GM15510 (cell line): ENCODE measurements around the gene PCTP.

Experiments used
- POLR2A ChIP-seq: IDR thresholded peaks from 3 replicates; pipeline ENCODE4 v1.6.1; 2011; ENCODE audit warnings: borderline replicate concordance; ENCODE audit not compliant: insufficient read length; ENCODE audit errors: extremely low read depth

PCTP gene

DNA sequence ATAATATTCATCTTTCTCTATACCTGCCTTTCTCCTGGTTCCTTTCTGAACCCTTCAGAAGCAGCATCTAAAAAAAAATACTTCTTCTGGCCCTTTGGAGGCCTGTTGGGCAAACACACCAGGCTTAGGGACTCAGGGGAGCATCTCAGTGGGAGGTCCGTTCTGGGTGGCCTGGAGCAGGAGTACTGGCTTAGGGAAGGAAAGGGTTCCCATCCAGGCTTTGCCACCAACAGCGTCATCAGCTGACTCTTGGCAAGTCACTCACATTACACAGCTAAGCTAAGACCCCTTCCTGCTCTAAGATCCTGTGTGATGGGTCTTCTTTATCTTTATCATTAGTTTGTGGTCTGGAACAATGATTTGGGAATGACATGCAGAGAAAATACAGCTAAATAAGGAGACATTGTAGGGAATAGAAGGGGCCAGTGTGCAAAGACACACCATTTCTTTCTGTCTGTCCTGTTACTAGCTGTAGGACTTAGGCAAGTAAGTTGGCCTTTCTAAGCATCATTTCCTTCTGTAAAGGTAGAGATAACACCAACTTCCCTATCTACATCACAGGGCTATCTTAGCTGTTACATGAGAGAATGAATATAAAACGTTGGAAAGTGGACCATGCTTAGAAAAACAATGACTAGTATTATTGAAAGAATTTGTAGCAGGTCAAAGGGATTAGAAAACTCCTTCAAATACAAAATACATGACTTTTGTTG, 9.9 kb downstream of the PCTP start:
- TF ChIP-seq POLR2A, result no peak

GRCh38 chr17:55762086-55762858, 11.4 kb downstream of the PCTP start:
- TF ChIP-seq POLR2A, result no peak

DNA sequence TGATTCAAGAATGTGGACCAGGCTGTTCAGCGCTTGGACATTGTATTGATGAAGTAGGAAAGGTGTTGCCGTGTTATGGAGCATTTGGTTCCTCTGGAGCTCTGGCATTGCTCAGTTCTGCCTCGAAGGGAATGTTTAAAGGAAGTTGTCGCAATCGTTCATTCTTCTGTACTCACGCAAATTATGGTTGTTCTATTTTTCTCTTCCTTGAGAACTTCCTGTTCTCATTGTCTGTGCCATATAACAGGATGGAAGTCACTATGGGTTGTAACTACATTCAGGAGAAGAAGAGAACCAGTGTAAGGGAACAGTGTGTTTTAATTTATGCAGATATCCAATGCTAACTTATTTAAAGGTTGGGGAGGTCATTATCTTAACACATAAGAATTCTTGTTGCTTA, 13.0 kb downstream of the PCTP start:
- TF ChIP-seq POLR2A, result no peak

GRCh38 chr17:55764610-55765009, 13.8 kb downstream of the PCTP start:
- no peak for TF ChIP-seq POLR2A

DNA sequence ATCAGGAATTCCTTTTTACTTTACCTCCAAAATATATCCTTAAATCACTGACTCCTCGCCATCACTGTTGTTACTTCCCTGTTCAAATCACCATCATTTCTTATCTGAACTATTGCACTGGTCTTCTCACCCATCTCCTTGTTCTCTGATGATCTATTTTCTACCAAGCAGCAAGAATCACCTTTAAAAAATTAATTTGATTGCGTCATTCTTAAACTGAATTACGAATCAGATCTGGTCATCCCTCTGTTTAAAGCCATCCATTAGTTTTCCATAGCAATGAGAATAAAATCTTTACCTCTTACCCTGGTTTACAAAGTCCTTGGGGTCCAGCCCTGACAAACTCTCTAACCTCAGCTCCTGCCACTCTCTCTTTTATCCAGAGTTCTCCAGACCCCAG, 14.6 kb downstream of the PCTP start:
- no peak for TF ChIP-seq POLR2A

GRCh38 chr17:55768936-55769624, 18.2 kb downstream of the PCTP start:
- TF ChIP-seq POLR2A, result no peak

DNA sequence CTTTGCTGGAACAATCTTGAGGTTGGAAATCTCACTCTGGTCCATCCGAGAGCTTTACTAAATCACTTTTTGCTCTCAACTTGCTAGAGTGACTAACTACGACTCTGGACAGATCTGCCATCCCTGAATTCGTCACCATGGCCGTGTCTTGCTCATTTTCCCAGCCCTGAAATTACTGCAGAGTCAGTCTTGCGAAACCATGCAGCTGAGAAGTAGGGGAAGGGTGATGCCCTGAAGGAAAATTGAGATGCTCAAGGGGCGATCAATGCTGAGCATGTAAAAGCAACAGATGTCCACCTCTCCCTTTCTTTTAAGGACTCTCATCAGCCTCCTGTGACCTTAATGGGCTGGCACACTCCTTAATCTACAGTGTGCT, 18.8 kb downstream of the PCTP start:
- no peak for TF ChIP-seq POLR2A

GRCh38 chr17:55770196-55770870, 19.5 kb downstream of the PCTP start:
- no peak for TF ChIP-seq POLR2A

- TF ChIP-seq POLR2A, result no peak
Observed at GRCh38 chr17:55772086-55772485, 21.2 kb downstream of the PCTP start.

- TF ChIP-seq POLR2A, result no peak
Observed at GRCh38 chr17:55773671-55774070, 22.8 kb downstream of the PCTP start.

GRCh38 chr17:55774846-55775271, 24.0 kb downstream of the PCTP start:
- TF ChIP-seq POLR2A, result no peak

DNA sequence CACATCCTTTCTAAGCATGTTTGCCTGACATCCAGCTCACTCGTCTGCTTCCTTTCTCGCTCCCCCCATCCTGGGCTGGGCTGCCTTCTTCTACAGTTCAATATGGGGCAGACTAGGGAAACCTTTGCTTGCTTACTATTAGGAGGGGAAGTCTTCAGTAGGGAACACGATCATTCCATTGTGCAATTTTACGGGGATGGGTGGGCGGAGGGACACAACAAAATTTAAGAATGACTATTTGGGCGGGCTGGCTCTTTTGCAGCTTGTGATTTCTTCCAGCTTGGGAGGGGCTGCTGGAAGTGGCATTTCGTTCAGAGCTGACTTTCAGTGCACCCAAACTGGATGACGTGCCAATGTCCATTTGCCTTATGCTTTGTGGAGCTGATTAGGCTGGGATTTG, 25.4 kb downstream of the PCTP start:
- no peak for TF ChIP-seq POLR2A

DNA sequence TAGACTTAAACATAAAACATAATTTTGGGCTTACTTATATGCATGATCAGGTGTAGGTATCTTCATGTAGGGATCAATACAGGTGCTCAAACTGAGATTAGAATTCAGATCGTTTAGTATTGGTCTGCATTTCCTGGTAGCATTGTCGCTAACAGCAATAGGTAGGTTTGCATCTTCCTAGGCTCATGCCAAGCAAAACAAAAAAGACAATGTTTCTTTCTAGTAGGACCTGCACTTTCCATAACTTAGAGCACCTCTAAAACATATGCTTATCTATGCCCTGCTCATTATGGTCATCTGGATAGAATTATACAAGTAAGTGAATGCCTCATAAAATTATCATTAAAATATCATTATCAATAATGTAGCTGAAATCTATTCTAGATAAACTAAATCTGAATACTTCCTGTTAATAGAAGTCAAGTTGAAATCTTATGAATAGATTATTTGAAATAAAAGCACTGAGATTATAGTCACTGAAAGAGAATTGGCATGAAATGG, 26.7 kb downstream of the PCTP start:
- TF ChIP-seq POLR2A, result no peak

DNA sequence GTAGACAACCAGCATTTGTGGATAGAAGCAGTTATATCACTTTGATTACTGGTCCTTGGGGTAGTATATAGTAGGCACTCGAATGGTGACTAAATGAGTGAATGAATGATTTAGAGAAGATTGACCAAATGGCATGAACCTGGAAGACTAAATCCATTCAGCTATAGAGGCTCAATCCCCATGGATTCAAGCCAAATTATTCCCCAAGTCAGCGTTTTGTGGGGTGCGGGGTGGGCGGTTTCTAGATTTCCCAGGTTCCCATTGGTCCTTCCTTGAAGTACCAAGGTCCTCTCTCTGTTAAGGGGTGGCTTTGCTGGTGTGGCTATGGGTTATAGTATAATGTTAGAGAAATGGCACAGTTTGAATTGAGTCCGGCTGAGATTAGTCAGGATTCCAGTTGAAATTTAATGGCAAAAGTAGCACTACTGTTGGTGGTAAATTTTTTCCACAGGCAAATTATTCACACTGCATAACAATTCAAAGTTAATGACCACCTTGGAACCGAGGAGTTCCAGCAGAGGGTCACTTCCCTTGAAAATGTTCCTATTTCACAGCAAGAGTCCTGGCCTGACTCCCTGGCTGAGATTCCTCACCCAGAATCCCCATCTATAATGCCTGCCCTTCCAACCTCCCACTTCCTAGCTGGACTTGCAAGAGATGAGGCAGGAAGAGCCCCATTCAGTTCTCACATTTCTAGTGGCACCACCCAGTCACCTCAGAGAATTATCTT, 27.7 kb downstream of the PCTP start:
- no peak for TF ChIP-seq POLR2A
